Stimulated activated CD4-positive, alpha-beta T cell treated with anti-CD3 and anti-CD28 coated beads, TNF-alpha, amount 100 ng/mL, for 1 hour (primary cell): Measurements from ENCODE around the gene NRP1.
A peak's percentile ranks its signal among the peaks of the same experiment; 100 is the strongest.

Experiments used
- DNase-seq, 3 donors: peaks; one replicate each; pipeline ENCODE4 v3.0.0-alpha.2; 2020; ENCODE audit warnings: low read depth in 3 of 3, low spot score in 1 of 3

NRP1 gene

DNA sequence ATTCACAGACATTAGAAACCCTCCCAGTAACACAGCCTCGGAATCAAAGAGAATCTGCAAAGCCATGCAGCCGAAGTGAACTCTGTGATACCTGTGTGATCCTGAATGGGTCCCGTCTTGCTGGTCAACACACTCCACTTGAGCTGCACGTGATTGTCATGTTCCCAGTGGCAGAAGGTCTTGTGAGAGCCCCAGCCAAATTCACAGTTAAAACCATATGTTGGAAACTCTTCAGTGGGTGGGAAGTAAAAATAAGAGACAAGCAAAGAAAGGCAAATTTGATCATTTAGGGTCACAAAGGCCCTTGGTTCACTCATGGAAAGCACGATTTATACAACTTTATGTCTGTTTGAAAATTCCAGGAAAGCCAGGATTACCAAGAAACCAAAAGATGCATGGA, 142.3 kb downstream of the NRP1 start:
- no peak for DNase-seq

- no peak for DNase-seq
Measured at GRCh38 chr10:33190406-33190805, 144.1 kb downstream of the NRP1 start.

DNA sequence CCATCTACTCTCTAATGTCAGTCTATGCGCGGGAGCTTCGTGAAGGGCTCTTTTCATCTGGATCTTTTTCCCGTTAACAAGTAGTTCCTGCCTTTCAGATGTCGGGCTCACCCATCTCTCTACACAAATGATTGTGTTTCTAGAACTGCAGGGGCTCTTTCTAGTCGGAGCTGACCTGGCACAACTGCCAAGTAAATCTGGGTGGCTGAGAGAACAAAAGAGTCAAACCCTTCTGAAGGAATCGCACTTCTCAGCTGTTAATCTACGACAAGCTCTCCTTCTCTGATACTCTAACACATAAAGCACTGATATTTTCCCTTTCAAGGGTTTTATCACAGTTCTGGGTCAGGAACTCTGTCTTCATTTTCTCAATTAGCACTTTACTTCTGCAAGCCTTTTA, 144.7 kb downstream of the NRP1 start:
- DNase-seq: no peak

GRCh38 chr10:33189363-33189762, 145.1 kb downstream of the NRP1 start:
- DNase-seq: no peak

- DNase-seq: no peak
Measured at GRCh38 chr10:33187427-33187999, 147.0 kb downstream of the NRP1 start.

DNA sequence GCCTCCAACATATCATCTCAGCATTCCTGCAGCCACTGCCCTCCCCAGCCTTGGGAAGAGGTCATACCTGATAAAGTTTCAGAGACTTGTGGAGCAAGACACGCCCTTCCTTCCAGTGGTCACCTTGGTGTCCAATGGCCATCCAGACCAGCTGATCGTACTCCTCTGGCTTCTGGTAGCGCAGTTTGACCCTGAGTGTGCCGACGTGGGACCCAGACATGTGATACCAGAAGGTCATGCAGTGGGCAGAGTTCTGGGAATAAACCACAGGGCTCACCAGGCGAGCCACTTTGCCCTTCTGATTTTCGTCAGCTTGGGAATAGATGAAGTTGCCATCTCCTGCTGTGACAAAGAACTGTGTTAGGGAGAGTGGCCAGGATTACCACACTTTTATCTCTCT, 148.3 kb downstream of the NRP1 start:
- no peak for DNase-seq

- DNase-seq: no peak
Measured at GRCh38 chr10:33183655-33184054, 150.8 kb downstream of the NRP1 start.

DNA sequence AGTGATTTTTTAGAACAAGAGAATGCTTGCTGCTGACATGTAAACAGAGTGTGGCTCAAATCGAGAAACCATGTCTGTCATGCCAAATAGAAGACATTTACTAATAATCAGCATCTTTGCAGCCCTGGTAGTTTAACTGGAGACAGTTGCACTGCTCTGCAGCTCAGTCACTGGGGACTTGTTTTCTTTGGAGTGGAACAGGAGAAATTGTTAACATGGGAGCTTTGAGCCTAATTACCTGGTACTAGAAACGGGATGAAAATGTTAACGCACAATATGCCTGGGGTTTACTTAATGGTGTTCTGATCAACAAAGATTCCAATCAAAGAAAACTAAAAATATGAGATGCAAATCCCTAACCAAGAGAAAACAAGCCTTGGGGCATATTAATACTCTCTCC, 153.5 kb downstream of the NRP1 start:
- no peak for DNase-seq

DNA sequence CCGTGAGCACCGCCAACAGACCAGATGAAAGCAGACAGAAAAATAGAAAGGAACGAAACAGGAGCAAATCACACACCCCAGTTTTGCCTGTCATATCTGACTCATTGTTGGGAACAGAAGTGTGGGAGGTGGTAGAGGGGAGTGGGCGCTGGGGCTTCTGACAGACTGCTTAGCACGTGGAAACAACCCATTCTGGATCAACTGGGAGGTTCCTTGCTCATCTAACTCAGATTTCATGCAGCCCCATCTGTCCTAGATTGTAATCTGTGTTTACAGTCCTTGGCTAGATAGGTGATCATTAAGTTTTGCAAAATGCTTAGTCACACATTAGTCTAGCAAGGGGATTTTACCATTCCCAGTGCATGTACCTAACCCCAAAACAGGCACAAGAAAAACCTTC, 154.1 kb downstream of the NRP1 start:
- DNase-seq: no peak

DNA sequence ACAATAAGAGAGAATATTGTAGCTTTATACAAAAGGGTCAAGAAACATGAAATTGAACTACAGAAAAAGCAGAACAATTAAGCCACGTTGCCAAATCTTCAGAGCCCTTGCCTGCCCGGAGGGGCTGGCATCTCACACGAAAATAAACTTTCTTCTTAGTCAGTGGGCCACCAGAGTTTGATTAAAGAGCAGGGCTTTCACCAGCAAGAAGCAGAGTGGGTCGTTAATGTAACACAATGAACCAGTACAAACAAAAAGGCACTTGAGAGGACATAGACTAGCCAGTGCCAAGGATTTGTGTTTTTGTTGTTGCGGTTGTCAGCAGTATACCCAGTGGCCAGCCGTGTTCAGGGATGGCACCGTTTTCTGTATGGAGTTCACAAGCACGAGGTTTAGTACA, 155.4 kb downstream of the NRP1 start:
- no peak for DNase-seq

DNA sequence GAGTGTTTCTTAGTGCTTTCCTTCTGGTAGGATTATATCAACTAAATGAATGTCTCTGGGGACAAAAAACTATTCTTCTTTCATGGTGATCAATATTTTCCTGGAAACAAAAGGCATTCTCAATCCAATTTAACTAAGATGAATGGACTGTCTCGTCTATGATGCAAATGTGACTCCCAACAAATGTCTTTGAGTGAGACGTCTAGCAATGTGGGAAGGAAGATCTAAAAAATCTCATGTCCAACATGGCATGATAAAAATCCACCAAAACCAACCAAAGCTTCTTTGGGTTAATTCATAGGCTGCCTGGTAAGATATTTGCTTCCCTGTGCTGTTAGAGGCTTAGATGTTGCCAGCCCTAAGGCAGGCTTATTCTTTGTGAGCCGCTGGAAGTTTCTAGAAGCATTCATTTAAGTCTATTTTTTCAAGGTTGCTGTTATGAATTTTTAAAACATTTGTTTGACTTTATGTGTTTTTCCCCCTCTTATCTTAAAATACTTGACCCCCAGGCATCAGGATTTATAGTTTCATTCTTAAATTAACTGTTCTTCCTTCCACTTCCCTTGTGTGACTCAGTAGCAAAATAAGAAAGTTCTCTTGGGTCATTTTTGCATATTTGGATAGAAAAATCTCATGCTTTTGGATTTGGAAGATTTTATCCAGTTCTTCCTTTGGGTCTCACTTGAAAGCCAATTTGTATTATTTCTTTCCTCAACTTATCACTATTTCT, 156.3 kb downstream of the NRP1 start:
- no peak for DNase-seq

DNA sequence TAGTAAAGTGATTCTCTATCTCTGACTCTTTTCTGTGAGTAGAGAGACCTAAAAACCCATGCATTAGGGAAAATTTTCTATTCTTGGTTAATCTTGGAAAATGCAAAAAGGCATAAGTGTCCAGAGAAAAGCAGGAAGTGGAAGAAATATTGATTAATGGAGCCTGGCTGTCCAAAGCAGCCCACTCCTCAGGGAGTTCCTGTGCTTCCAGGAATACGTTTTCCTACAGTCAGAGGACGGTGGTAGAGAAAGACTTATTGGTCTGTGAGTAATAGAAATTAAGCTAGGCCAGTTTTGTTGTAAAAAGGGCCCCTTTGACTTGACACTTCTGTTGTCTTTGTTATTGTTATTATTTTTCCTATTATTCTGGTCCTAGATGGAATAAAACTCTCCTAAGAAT, 157.8 kb downstream of the NRP1 start:
- no peak for DNase-seq

GRCh38 chr10:33174674-33175434, 159.6 kb downstream of the NRP1 start:
- no peak for DNase-seq

GRCh38 chr10:33165911-33166310, 168.6 kb downstream of the NRP1 start:
- DNase-seq: no peak

DNA sequence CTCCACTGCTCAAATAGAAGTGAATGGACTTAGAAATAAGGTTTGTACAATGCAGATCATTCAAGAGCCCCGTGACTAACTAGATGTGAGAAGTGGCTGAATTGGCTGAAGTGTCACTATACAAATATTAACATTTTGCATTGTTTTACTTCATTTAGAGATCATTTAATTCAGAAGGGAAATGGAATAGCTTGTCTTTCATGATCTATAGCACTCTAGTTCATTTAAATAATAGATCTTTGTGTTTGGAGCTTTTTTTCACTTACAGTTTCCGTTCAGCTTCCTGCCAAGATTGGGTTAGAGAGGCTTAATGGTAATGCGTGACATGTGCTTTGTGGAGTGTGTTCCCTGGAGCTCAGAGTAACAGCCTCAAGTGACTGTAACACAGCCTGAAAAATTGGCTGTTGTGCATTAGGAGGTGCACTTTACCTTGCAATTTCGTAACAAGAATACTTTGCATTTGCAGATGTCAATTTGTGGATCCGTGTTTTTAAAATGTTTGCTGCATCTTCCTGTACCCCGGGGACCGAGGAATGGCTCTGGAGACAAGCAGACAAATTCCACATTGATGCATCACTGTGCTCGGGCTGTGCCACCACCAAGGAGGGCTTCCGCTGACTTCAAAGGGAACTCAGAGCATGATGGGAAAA, 170.3 kb downstream of the NRP1 start:
- no peak for DNase-seq

GRCh38 chr10:33162248-33162575, 172.3 kb downstream of the NRP1 start:
- no peak for DNase-seq

DNA sequence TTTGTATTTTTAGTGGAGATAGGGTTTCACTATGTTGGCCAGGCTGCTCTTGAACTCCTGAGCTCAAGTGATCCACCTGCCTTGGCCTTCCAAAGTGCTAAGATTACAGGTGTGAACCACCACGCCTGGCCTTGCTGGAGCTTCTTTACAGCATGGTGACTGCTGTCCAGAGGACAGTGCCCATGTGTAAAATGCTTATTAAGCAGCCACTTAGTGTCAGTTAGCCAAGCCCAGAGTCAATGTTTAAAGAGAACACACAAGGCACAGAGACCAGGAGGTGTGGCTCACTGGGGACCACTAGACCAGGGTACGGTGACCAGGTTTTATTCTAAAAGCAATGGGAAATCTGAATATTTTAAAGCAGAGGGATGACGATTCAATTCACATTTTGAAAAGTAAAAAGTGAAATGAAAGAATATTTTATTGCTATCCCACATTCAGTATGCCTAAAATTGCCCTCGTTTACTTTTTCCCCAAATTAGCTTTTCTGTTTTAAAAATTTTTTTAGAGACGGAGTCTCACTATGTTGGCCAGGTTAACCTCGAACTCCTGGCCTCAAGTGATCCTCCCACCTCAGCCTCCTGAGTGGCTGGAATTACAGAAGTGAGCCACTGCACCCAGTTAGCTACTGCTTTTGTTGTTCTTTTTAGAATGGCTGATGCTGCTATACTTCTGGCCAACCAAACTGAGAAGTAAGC, 172.8 kb downstream of the NRP1 start:
- no peak for DNase-seq

- DNase-seq: no peak
Measured at GRCh38 chr10:33160151-33160550, 174.3 kb downstream of the NRP1 start.

GRCh38 chr10:33157103-33157502, 177.4 kb downstream of the NRP1 start:
- no peak for DNase-seq

GRCh38 chr10:33155720-33156638, 178.5 kb downstream of the NRP1 start:
- DNase-seq: peak in 1 of 3 donors; percentile 27
